Activated naive CD4-positive, alpha-beta T cell treated with anti-CD3 and anti-CD28 coated beads, Interleukin-2, amount 50 U/mL, for 16 hours (primary cell): ENCODE results near the gene DPP4.

Source experiments
- DNase-seq: peaks from one replicate; pipeline ENCODE4 v3.0.0-alpha.2; 2020

DPP4 gene

DNA sequence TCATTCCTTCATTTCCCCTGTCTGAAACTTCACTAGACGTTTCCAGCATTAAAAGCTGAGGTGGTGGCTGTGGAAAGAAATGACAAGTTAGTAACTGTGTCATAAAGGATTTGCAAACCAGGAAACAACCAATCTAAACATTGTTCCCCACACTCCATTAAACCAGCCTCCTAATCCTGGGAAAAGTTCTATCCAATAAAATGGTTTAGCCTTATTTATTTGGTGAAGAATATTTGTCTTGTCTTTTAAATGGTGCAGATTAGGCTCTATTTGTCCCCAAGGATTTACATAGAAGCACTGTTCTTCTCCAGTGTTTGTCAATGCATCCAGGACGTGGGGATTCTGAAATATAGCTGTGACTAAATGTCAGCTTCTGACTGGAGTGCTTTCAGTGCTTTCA, 10.5 kb upstream of the DPP4 start:
- DNase-seq = no peak

- no peak for DNase-seq
Measured at GRCh38 chr2:162082681-162083080, 8.7 kb upstream of the DPP4 start.

- no peak for DNase-seq
Measured at GRCh38 chr2:162082036-162082435, 8.0 kb upstream of the DPP4 start.

DNA sequence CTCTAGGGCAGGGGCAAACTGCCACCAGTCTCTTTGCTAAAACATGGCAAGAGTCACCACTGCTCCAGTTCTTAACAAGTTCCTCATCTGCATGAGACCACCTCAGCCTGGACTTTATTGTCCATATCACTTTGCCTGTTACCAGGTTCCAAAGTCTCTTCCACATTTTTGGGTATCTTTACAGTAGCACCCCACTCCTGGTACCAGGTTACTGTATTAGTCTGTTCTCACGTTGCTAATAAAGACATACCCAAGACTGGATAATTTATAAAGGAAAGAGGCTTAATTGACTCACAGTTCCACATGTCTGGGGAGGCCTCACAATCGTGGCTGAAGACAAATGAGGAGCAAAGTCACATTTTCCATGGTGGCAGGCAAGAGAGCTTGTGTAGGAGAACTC, 5.5 kb upstream of the DPP4 start:
- no peak for DNase-seq

- DNase-seq = no peak
Measured at GRCh38 chr2:162075689-162076132, 1.7 kb upstream of the DPP4 start.

GRCh38 chr2:162074928-162075688, 1.1 kb upstream of the DPP4 start:
- DNase-seq = no peak

GRCh38 chr2:162074632-162074895, 549 bp upstream of the DPP4 start:
- DNase-seq = no peak

DNA sequence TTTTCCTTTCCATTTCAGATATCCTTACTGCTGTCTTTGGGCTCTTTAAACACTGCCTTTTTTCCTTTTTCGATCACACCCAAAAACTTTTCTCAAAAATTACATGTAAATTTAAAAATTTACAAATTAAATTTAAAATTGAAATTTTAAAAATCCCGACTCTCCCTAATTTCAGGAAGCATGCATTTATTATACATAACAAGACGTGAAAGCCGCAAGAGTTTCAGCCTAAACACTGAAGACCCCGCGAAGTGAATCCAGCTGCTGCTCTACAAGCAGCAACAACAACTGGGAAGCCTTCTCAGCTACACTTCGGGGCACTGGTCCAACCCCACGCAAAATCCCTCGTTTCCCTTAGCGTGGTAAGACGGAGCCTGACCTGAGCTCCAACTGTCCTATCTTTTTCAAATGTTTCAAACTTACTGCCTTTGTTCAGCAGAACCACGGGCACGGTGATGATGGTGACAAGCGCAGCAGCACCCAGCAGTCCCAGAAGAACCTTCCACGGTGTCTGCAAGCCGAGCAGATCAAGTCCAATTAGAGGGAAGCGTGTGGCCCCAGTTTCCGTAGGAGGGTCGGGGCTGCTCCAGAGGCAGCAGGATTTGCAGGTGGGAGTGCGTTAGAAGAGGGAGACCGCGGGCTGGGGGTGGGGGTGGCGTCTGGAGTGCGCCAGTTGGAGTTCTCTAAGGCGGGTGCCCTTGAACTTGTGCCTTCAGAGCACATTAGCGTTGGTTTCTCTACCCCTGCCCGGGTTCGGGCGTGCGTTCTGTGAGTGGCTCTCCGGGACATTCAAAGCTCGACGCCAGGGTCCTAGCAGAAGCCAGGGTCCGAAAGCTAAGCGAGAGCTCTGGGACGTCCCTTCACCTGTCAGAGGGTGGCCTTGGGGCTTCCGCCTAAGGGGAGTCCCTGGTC, 783 bp downstream of the DPP4 start:
- peak; percentile 36 for DNase-seq

- no peak for DNase-seq
Measured at GRCh38 chr2:162072181-162072702, 1.8 kb downstream of the DPP4 start.

DNA sequence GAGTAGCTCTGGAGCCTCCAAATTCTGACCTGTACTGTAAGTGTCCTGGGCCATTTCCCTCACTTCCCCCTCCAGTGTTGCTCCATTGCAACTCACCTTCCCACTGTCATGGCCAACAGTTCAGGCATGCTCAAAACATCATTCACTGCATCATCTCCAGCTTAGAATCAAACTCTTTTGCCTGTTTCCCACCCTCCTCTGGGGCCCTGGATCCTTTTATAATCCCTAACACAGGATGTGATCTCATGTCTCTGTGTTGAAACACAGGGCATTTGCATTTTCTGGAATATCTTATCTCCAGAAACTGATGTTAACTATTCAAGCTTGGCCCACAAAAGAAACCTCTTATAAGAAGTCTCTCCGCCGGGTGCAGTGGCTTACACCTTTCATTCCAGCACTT, 3.0 kb downstream of the DPP4 start:
- no peak for DNase-seq

- no peak for DNase-seq
Measured at GRCh38 chr2:162070228-162070936, 3.6 kb downstream of the DPP4 start.

- DNase-seq = no peak
Measured at GRCh38 chr2:162069267-162069903, 4.6 kb downstream of the DPP4 start.

DNA sequence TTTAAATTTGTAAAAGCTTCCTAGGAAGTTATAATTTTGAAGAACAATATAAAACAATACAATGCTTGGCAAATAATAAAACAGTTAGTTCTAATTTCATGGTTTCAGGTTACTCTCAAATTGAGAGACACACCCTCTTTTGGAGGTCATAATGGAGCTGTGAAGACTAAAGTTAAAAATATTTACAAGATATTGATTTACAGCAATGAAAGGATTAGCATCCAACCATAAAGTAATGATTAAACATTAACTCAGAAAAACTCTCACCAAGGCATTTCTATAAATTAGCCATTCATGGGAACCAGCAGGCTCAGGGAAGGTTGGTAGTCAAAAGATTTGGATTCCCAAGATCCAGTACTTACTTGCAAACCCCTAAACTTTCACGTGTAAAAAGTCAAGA, 6.4 kb downstream of the DPP4 start:
- DNase-seq = no peak

DNA sequence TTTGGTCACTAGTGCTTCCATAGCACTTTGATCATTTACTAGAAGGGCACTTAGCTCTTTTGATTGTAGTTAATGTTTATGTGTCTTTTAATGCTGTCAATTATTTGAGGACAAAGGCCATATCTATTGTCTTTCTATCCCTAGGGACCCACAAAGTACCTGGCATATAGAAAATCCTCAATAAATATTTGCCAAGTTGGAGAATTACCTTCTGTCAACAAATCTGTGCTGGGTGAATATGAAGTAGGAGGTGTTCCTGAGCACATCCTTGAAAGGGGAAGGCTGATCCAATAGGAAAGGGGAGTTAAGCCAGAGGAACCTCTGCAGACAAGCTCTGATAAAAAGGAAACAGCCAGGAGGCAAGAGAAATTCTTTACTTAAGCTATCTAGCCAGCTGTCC, 8.2 kb downstream of the DPP4 start:
- DNase-seq = no peak

DNA sequence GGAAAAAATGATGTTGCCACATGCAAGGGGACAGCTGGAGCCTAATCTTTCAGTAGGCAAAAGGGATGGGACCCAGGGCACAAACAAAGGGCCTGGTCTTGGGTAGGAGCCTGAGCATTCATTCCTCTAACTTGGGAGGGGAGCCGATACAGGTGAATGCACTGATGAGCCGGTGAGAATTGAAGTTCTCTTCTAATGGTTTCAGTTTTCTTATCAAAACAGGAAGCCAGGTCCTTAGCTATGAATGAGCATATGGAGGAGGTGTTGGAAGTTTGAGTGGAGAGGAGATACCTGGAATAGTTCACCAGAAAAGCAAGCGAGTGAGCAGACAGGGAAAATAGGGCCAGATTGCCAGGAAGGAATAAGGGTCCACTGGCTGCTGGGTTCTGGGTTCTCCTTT, 10.1 kb downstream of the DPP4 start:
- DNase-seq = no peak

- DNase-seq = no peak
Measured at GRCh38 chr2:162063281-162063680, 10.7 kb downstream of the DPP4 start.

GRCh38 chr2:162062559-162062958, 11.5 kb downstream of the DPP4 start:
- no peak for DNase-seq

DNA sequence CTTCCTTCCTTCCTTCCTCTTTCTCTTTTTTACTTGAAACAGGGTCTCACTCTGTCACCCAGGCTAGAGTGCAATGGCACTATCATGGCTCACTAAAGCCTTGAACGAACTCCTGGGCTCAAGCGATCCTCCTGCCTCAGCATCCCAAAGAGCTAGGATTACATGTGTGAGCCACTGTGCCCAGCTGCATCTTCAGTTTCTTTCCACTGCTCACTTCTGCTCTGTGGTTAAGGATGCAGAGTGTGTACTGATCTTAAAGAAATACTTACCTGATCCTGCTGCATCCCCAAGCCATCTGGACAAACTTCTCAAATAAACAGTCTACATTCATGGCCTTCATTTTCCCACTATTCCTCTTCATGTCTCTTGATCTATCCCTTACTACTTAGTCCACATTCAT, 13.0 kb downstream of the DPP4 start:
- no peak for DNase-seq

DNA sequence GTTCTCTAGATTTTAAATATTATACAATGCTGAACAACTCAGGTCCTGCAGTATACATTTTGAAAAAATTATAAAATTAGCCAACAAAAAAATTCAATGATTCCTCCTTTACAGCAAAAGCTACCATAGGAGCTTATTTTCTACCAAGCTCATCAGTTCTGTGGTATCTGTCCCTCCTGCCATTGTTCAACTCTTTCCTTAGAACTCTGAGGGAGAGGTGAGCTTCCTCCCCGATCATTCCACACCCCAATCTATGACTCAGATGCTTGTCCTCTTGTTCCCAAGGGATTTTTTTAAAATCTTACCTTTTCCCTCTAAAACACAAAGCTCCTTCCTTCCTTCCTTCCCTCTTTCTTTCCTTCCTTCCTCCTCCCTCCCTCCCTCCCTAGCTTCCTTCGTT, 13.5 kb downstream of the DPP4 start:
- no peak for DNase-seq

- peak; percentile 24 for DNase-seq
Measured at GRCh38 chr2:162058973-162059668, 14.9 kb downstream of the DPP4 start.

- DNase-seq = no peak
Measured at GRCh38 chr2:162057426-162057825, 16.6 kb downstream of the DPP4 start.

- no peak for DNase-seq
Measured at GRCh38 chr2:162056796-162057399, 17.1 kb downstream of the DPP4 start.
